DMS79 treated with DMSO at 0.1 percent for 48 hours (cell line): ENCODE results near the gene SLC24A3.
A peak's percentile ranks its signal among the peaks of the same experiment; 100 is the strongest.

Source experiments
- DNase-seq: peaks from one replicate; lab custom pipeline; 2025; lab: John Stamatoyannopoulos, UW

The SLC24A3 gene

DNA sequence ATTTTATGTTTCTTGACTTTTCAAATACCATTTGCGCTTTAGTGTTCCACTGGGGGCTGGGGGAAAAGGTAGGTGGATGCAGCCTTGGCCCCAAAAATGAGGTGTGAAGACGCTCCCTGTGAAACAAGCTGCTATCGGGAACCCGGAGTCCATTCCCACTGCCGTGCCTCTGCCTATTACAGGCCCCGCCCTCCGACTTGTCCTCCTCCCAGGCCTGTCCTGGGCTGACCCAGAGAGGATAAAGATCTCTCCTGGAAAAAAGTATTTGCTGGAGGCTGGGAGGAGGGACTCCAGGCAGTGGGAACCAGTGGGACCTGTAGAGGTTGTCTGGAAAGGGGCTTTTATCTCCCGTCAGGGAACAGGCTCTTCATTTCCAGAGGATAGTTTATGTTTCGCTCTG, 215.0 kb downstream of the SLC24A3 start:
- no peak for DNase-seq

DNA sequence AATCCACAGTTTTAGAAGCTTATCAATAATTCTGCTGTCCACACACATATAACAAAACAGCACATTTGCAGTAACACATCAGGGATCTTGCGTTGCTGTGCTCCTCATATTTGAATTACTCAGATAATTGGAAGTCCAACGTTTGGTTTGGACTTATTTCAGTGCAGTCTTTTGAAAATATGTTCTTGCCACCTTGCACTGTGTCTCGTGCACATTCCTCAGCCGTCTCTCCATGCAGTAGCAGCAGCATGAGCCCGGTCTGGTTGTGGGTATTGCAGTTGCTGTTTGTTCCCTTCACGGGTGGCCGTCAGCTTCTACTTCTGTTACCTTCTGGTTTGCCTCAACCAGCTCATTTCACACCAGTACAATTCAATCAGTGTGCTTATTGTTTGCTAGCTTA, 215.5 kb downstream of the SLC24A3 start:
- no peak for DNase-seq

DNA sequence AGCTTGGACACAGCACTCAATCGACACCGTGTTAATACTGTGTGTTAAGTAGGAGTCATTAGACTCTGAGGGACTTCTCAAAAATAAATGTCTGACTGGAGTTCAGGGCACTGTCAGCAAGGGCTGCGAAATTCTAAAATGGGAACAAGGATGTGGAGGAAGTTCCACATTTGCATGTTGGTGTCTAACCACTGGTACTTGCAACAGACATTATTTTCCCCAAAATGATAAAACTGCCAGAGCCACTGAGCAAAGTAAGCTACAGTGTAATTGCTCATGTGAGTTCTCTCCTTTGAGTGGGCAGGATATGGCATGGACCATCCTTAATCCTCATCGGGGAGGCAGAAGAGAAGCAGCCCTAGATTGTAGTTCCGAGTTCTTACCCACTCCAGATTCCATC, 215.9 kb downstream of the SLC24A3 start:
- no peak for DNase-seq

DNA sequence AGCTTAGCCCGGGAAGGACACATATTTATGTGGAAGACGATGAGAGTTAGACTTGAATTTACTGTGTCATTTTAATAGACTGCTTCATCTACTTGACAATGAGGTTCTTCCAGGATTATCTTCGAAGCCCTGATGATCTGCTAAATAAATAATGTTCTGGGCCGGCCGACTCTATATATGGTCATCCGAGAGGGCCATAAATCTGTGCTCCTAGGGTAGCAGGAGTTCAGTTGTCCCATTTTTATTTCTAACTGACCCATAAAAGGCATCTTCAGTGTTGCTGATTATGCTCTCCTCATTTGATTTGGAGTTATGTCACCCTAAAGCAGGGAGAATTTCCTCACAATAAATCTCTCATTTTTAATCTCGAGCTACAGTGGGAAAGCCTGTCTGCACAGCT, 217.1 kb downstream of the SLC24A3 start:
- DNase-seq = no peak

DNA sequence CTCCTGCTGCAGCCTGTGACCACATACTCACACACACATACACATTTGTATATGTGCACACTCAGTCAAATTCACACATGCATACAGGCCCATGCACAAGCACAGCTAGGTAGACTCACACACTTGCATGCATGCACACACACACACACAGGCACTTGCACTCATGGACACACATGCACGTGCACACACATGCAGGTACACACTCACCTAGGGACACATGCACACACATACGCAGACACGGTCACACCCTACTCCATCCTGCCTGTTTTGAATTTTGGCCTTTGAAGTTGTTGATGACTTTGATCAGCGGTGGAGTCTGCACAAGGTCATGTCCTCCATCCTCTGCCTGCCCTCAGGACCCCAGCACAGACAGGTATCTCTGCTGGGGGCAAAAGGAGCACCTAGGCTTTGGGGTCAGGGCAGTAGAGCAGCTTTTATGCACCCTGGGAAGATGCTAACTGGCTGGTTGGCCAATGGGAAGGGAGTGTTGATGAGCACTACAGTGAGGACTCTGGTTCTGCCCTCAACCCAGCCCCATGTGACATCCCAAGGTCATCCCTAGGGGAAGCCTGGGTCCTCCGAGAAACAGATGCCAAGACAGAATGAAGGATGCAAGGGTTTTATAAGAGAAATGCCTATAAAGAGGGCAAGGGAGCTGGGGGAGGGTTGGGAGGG, 218.3 kb downstream of the SLC24A3 start:
- no peak for DNase-seq

DNA sequence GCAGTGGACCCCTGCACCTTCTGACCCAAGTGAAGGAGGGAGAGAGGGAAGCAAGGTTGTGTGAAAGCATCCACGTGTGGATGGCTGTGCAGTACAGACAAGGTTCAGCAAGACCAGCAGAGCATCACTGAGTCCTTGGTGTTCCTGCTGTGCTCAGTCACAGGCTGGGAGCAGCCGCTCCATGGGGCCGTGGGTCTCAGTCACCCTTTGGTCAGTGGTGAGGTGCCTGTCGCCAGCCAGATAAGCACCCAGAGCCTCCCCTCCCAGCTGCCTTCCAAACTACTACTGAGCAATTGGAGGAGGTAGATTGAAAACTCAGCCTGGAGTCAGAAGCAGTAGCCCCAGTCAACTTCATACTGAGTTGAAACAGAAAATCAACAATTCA, 218.9 kb downstream of the SLC24A3 start:
- DNase-seq = no peak

DNA sequence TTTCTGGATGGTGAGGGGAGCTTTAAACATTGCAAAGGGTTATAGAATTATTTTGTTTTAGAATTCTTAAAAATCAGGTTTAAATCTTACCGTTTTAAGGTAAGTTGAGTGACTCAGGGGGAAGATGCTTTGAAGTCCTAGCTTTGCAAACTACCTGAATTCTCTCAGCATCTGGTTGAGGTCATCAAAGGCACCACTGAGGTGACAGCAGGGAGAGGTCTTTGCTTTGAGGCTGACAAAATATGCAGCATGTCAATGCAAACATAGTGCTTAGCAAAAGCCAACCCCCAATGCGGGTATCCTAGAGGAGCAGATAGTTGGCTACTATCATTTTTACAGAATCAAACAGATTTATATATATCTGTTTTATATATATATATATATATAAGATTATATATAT, 219.5 kb downstream of the SLC24A3 start:
- no peak for DNase-seq

DNA sequence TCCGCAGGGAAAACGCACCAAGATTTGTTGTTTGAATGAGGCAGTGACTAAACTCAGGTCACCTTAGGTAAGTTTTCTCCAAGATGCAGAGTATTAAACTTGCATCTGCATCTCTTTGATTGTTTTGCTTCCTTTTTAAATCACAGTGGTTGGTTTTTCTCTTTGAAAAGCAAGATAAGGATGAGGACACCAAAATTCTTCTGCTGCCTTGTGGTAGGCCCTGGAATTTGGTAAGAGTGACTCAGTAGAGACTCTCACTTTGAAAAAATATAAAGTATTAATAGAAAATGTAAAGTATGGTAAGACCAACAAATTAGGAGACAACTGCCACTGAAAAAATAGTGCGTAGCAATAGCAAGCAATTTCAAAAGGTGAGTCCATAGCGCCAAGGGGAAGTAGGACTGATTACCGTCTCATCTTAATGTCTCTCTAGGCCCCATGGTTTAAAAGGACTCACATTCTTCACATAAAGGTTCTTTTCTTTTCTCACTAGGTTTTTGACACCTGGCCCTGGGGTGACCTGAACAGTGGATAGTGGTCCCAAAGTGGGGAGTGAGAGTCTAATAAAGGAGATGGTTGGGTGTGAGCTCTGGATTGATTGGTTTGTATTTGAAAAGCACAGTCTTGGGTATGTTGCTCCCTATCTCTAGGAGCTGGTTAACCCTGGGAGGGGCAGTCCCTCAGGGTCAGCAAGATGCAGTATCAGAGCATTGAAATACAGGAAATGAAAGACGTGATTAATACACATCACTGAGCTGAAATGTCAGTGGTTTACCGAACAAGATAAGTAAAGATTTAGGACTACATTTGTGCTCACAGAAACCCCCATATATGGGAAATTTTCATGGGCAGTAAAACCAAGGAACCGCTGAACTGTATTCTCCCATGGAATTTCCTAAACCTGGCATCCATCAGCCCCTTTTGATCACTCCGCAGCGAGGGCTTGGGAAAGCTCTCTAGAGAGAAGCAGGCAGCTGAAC, 221.2 kb downstream of the SLC24A3 start:
- DNase-seq = no peak

DNA sequence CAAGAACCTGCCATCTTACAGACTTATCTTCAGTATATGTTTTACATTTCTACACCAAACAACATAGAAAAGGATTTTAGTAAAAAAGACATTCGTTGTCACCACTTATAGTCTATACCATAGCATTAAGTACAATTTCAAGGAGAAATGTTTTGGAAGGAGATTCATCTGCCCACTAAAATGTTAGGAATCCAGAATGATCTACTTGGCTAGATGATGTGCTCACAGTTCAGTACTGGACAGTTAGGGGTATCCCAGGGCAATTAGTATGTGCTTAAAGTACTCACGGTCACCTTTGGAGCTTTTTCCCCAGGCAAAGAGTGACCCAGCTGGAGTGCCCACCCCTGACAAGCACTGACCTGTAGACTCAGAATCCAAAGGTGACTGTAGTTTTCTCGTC, 222.9 kb downstream of the SLC24A3 start:
- DNase-seq = no peak

DNA sequence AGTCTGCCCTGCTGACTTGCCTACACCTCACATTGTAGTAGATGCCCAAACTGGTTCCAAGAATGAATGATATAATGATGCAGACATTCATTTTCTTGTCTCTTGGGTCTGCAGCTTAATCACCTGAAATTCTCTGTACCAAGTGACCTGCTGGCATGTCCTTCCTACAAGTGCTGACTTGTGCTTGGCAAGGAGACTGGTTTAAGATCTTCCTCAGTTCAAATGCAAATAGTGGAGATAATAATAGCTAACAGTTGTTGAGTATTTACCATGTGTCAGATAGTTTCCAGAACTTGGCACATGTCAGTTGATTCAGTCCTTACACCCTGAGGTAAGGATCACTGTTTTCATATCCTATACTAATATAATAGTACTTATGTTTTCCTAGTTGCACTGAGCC, 223.4 kb downstream of the SLC24A3 start:
- no peak for DNase-seq

DNA sequence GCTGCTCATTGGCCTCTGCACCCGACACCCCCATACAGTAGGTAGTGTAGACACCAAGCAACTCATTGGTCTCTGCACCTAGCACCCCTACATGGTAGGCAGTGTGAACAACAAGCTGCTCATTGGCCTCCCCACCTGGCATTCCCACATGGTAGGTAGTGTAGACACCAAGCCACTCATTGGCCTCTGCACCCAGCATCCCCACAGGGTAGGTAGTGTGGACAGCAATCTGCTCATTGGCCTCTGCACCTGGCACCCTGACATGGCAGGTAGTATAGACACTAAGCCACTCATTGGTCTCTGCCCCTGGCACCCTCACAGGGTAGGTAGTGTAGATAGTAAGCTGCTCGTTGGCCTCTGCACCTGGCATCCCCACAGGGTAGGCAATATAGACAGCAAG, 226.0 kb downstream of the SLC24A3 start:
- DNase-seq = no peak

DNA sequence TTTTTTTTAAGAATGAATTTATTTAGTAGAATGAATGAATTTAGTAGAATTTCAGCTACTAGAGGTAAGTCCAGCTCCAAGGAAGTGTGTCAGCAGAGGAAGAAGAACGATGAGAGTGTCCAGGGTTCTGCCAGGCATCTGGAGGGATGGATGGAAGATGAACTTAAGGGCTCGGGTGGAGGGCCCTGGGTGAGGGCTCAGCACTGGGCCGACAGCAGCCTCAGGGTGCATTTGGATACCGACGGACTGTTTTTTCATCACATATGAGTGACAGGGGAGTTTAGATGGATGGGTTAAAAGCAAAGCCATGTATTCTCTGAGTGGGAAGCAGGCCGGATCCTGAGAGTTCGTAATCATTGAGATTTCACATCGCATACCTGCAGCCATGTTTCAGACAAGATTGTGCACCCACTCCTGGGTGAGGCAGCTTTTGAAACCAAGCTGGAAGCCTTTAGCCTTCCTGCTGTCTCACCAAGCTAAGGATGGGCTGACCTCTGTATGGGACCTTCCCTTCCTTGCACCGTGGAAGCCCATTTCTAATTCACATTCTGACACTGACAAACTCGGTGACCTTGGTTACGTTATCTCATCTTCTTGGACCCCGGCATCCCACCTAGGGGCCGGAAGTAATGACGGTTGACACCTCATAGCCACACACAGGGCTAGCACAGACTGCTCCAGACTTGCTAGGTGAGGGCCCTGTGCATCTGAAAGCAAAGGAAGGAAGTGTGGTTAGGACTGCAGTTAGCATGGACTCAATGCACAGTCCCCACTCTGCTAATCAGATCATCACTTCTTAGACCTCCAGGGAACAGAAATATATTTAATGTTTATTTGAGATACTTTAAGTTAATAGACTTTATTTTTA, 228.5 kb downstream of the SLC24A3 start:
- DNase-seq = no peak

DNA sequence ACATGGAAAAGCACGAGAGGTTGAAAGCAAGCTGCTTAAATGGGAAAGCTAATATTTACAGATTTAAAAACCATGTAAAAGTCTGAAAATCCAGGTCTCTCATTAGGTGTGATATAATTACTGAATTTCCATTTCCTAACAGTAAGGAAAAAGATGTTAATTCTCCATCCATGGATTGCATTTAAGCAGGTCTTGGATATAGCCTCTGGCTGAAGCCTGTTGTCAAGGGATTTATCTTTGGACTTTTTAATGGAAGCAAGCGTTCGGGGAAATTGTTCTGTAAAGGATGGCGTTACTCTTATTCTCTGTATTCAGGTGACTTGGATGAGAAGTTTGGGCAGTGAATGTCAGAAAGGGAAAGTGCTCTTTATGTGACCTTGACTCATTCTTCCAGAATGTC, 233.8 kb downstream of the SLC24A3 start:
- no peak for DNase-seq

DNA sequence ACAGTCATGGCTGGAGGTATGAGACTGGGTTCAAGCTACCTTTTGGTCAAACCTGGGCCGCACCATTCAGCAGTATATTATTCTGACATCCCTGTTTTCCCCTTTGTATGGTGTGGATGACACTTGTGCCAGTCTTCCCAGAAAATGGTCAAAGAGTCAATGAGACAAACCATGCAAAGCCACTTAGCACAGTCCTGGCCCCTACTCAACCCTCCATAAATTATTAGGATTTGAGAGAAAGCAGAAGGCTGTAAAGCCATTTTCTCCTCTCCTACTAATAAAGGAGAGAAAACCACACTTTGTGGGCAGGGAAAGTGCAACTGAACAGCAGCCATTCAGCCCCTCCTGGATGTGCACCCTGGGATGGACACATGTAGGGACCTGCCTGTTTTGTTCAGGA, 236.2 kb downstream of the SLC24A3 start:
- DNase-seq = peak; percentile 87

DNA sequence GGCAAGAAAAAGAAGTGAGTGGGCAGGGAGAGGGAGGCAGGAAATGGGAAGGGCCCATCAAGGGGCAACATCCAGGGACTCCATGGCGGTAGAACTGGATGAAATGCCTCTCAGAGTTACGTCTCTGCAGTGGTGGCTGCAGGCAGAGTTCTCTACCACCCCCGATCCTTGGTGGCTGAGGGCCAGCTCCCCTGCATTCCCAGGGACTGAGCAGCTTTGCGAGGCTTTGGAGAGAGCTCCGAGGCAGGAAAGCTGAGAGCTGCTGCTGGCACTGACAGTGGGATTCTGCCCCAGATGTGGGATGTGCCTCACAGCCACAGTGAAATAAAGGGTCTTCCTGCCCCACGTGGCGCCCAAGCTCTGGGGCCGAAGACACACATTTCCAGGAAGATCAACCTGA, 236.6 kb downstream of the SLC24A3 start:
- no peak for DNase-seq

DNA sequence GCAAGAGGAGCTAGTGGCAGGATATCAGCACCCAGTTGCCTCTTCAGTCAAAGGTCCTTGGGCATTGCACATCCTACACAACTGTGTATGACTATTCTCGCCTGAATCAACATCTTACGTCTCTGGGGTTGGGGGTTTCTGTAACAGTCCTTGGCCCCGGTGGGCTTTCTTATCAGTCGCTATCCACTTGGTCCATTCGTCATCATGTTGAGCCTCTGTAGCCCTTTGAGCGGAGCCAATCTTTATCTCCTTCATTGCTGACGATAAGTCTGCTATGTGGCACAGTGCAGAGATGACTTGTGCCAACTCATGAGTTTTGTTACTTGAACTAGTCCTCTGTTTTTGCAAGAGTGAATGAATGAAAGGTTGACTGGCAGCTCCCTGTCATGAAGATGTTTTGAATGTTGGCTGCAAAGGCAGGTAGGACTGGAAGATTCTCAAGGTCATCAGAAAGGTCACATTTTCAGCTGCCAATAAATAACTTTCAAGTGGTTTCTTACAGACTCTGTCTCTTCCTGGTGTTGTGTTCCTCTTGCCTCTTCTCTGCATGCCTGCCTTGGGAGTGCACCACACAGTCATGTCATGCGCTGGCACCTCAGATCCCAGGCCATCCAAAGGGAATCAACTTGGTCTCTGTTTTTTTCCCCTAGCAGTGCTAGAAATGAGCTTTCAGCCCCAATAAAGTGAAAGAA, 238.9 kb downstream of the SLC24A3 start:
- no peak for DNase-seq

DNA sequence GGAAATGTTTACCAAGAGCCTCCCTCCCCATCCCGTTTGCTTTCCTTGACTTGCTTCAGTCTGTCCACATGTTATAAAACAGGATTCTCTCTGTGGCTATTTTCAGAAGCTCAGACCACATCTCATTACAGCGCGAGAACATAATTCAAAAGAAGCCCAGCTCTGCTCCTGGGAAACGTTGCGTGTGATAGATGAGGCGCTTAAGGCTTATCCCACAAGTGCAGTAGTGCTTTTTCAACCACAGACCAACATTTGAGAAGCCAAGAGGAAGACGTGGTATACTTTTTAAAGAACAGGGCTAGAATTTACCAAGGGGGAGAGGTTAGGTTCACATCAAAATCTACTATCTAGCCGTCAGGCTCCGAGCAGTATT, 239.5 kb downstream of the SLC24A3 start:
- no peak for DNase-seq

DNA sequence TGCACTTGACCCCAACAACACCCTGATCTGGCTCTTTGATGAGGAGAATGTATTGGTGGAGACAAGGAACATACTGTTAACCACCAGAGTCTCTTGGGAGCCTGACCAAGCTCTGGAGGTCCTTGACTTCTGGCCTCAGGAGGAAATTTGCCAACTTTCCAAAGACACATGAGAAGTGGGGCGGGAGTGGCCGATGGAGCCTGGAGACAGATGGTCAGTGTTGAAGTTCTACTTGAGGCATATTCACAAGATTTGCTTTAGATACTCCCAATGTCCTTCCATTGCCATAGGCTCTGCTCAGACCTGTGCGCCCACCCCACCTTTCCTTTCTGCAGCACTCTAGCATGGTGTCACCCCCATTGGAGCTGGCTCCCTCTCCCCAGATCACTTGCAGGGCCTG, 241.0 kb downstream of the SLC24A3 start:
- no peak for DNase-seq

DNA sequence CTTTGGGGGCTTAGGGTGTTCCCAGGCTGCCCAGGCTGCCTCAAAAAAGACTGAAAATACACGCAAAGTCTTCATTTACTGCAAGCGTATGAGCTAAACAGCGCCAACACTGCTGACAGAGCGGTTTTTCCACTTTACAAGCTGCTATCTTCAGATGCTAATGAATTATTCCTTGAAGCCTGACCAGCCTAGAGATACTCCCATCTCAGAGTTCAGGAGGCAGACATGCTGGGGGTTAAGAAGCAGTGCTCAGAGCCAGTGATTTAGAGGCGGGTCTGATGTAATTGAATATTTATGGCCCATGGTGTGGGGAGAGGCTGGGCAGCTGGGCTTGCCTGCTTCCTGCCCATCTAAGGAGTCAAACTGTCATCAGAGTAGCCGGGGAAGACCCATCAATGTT, 241.4 kb downstream of the SLC24A3 start:
- no peak for DNase-seq

DNA sequence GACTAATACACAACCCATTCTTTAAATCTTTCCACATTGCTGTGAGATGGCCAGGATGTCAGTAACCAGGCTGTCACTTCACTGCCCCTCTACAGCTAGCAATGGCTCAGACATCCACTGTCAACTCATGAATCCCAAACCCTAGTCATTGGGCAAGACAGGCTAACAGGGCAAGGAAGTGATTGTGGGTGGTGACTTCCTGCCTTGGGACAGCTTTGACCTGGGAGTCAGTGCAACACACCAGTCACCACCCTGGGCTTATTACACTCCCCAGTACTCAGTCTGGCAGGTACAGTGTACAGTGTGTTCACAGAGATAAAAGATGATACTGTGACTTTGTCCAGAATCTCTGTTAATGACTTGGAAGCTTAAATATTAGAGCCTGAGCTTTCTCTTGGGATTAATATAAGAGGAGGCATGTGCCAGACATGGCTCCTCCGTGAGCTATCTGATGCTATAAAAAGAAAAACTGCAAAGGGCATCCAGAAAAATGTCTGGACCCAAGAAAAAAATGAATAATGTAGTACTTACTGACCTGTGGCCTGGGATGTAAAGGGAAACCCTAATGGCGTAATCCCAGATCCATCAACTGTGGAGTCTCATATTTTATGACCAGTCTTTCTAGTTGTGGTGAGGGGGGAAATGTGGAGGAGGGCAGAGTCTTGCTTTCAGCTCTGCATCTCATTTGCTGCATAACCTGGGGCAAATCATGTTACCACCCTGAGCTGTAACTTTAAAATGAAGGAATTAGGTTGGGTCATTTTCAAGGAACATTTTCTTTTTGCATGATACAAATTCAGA, 244.4 kb downstream of the SLC24A3 start:
- DNase-seq = no peak

DNA sequence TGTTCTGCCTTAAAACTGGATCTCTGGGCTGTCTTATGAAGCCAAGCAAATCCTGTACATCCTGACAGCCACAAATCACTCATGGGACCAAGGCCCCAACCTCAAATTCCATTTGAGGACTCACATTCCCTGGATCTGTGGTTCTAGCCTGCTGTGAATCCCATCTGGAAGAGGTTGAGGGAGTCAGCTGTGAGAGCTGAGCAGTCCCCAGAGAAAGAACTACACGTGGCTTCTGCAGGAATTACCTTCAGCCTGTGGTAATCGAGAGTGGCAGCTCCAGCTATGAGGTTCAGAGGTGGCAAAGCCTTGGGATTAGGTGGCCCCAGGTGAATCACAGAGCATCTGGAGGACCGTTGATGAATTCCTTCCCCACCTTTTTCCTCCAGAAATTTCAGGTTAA, 245.2 kb downstream of the SLC24A3 start:
- no peak for DNase-seq
